Smooth muscle cell (in vitro differentiated cells): ENCODE measurements around the gene ALB. TPM values are rescaled to one million over a fixed set of nuclear protein-coding genes. Genes with fewer than 3 reads are reported as not detected.
A peak's percentile ranks its signal among the peaks of the same experiment; 100 is the strongest.

ENCODE experiments used
- DNase-seq: peaks from one replicate; lab custom pipeline; 2025; ENCODE audit not compliant: unreplicated experiment; lab: John Stamatoyannopoulos, UW
- H2AFZ ChIP-seq: fragments of 200-600 bp; sonication (generic); 2 replicates; pipeline ENCODE4 v1.6.0; 2016; ENCODE audit warnings: antibody characterized with exemption, low read depth, mild to moderate bottlenecking
- H3F3A ChIP-seq: fragments of 200-600 bp; sonication (generic); 2 replicates; pipeline ENCODE4 v1.6.0; 2017; ENCODE audit warnings: antibody characterized with exemption, low read depth
- H3K27ac ChIP-seq: fragments of 200-600 bp; sonication (generic); 2 replicates; pipeline ENCODE4 v1.5.1; 2016; ENCODE audit warnings: low read depth, mild to moderate bottlenecking
- H3K27me3 ChIP-seq: fragments of 200-600 bp; sonication (generic); 2 replicates; pipeline ENCODE4 v1.6.1; 2016; ENCODE audit warnings: low read depth, mild to moderate bottlenecking
- H3K36me3 ChIP-seq: fragments of 200-600 bp; sonication (generic); 2 replicates; pipeline ENCODE4 v1.5.1; 2016; ENCODE audit warnings: low read depth
- H3K4me1 ChIP-seq: fragments of 200-600 bp; sonication (generic); 2 replicates; pipeline ENCODE4 v1.5.1; 2016; ENCODE audit warnings: low read depth
- H3K4me2 ChIP-seq: fragments of 200-600 bp; sonication (generic); 2 replicates; pipeline ENCODE4 v1.6.0; 2016; ENCODE audit warnings: mild to moderate bottlenecking
- H3K4me3 ChIP-seq: fragments of 200-600 bp; sonication (generic); 2 replicates; pipeline ENCODE4 v1.5.1; 2016; ENCODE audit warnings: mild to moderate bottlenecking
- H3K79me2 ChIP-seq: fragments of 200-600 bp; sonication (generic); 2 replicates; pipeline ENCODE4 v1.6.0; 2016; ENCODE audit warnings: low read depth, mild to moderate bottlenecking
- H3K9ac ChIP-seq: fragments of 200-600 bp; sonication (generic); 2 replicates; pipeline ENCODE4 v1.6.0; 2016; ENCODE audit warnings: low read depth
- H3K9me3 ChIP-seq: fragments of 200-600 bp; sonication (generic); replicated peaks from 2 replicates; pipeline ENCODE4 v1.5.1; 2016; ENCODE audit warnings: low read depth
- H4K20me1 ChIP-seq: fragments of 200-600 bp; sonication (generic); 2 replicates; pipeline ENCODE4 v1.6.0; 2016; ENCODE audit warnings: low read depth
- WGBS: methylation state at CpG from one replicate; pipeline ENCODE4 v1.1.7; 2016; ENCODE audit warnings: low lambda C conversion rate; 5-methylcytosine and 5-hydroxymethylcytosine counted together
- polyA plus RNA-seq: library from polyadenylated mRNA; unstranded; fragments of >200 nt; fragmentation: Nextera tagmentation; extraction: Ambion mirVana; gene quantifications from 2 replicates; pipeline ENCODE4 v1.2.1, GENCODE V29; 2016
- total RNA-seq: library from RNA; depleted of rRNA; stranded (reverse); fragments of >200 nt; gene quantifications from 2 replicates; pipeline ENCODE4 v1.2.3, GENCODE V29; 2014
- TF ChIP-seq, protein P1 (sequence below): fragments of 200-600 bp; sonication (generic); IDR thresholded peaks from 2 replicates; pipeline ENCODE4 v1.5.1; 2017; ENCODE audit warnings: borderline replicate concordance, mild to moderate bottlenecking, antibody characterized with exemption; ENCODE audit not compliant: insufficient read depth, poor library complexity, severe bottlenecking

ALB gene
- total and polyA plus RNA-seq, 2 experiments from 2014 or later: 0.85 to 4.8 TPM

DNA sequence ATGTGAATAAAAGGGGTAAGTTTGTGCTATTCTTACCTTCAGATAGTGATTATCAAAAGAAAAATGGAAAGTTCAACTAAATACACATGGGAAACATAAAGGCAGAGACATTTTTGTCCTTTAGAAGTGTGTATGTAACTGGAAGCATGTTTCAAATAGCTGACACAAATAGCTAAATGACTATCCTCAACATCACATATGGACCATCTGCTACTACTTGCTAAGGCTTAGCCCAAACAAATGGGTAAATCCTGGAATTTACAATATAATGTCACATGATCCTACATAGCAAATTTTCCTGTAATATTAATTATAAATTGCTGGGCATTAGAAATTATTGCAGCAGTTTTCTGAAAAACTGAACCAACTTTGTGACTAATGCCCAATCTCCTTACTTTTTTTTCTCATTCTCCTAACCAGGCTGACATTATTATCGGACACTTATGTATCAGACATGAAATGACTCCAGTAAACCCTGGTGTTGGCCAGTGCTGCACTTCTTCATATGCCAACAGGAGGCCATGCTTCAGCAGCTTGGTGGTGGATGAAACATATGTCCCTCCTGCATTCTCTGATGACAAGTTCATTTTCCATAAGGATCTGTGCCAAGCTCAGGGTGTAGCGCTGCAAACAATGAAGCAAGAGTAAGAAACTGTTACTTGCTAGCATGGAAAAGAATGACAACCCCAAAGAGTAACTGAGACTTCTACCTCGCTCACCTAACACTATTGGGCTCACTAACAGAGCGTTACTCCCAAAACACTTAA, 48.1 kb downstream of the ALB start:
- H3K36me3 ChIP-seq: no peaks in the 10 kb centered on the region
- 89% methylated on average over 4 of the region's 4 CpGs for WGBS
- H3K4me1 ChIP-seq: peaks cover 16% of the 10 kb centered on the region
- H3K9me3 ChIP-seq: no peaks in the 10 kb centered on the region
- H3K4me3 ChIP-seq: no peak overlapping the region
- H3K27ac ChIP-seq: no peak overlapping the region
- H4K20me1 ChIP-seq: no peaks in the 10 kb centered on the region
- H3K27me3 ChIP-seq: no peaks in the 10 kb centered on the region
- TF ChIP-seq, protein P1, sequence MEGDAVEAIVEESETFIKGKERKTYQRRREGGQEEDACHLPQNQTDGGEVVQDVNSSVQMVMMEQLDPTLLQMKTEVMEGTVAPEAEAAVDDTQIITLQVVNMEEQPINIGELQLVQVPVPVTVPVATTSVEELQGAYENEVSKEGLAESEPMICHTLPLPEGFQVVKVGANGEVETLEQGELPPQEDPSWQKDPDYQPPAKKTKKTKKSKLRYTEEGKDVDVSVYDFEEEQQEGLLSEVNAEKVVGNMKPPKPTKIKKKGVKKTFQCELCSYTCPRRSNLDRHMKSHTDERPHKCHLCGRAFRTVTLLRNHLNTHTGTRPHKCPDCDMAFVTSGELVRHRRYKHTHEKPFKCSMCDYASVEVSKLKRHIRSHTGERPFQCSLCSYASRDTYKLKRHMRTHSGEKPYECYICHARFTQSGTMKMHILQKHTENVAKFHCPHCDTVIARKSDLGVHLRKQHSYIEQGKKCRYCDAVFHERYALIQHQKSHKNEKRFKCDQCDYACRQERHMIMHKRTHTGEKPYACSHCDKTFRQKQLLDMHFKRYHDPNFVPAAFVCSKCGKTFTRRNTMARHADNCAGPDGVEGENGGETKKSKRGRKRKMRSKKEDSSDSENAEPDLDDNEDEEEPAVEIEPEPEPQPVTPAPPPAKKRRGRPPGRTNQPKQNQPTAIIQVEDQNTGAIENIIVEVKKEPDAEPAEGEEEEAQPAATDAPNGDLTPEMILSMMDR: no peak
- DNase-seq: no peak
- no peak overlapping the region for H3K9ac ChIP-seq
- H3K79me2 ChIP-seq: no peaks in the 10 kb centered on the region
- no peak overlapping the region for H3K4me2 ChIP-seq
- H2AFZ ChIP-seq: peak overlapping the region; percentile 3
- H3F3A ChIP-seq: peaks cover 4% of the 10 kb centered on the region

DNA sequence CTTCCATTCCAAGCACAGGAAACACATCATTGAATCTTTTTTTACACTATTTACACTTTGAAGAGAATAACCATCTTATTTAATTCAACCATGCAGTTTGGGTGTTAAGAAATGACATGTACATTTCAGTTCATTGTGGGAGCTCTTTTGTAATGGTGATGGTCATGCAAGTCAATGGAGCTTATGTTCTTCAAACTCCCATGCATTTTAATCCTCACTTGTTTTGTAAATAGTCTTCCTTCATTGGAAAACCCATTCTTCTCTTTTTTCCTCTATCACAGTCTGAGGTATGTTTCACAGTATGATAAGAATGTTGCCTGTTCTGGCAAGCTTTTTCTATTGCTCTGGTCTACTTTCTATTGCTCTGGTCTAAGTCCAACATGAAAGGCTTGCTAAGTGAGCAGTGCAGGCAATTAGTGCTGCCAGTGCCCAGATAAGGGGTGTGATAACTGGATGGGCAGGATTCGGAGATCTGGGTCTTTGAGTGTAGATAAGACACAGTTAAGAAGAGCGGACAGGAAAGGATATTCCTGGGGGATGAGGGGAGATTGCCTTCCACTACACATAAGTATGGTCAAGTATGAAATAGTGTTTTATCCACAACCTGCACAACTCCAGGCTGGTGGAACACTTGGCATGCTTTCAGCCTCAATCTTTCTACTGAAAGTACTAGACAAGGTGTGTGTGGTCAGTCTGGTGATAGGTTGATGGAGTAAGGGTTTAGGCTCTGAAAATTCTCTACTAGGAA, 49.0 kb downstream of the ALB start:
- Histone ChIP-seq H3K27me3 (no peaks in the 10 kb centered on the region), H3K27ac (no peak overlapping the region), H3K4me2 (no peak overlapping the region), H3K79me2 (no peaks in the 10 kb centered on the region), H4K20me1 (no peaks in the 10 kb centered on the region), H3F3A (peaks cover 4% of the 10 kb centered on the region), H3K36me3 (no peaks in the 10 kb centered on the region), H3K9ac (no peak overlapping the region), H2AFZ (no peak overlapping the region), H3K9me3 (no peaks in the 10 kb centered on the region), H3K4me1 (peaks cover 16% of the 10 kb centered on the region), H3K4me3 (no peak overlapping the region)
- 26% methylated on average over 2 of the region's 2 CpGs for WGBS
- DNase-seq: no peak
- TF ChIP-seq, protein P1: no peak

DNA sequence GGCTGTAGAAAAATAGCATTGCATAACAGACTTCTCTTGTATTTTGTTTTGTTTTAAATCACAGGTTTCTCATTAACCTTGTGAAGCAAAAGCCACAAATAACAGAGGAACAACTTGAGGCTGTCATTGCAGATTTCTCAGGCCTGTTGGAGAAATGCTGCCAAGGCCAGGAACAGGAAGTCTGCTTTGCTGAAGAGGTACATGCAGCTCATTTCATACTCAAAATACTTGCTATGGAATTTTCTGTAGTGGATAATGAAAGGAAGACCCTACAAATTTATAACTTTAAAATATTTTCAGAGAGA, 49.6 kb downstream of the ALB start:
- TF ChIP-seq, protein P1: no peak
- H3F3A ChIP-seq: peaks cover 4% of the 10 kb centered on the region
- DNase-seq: no peak
- H3K9me3 ChIP-seq: no peaks in the 10 kb centered on the region
- no peaks in the 10 kb centered on the region for H4K20me1 ChIP-seq
- no peaks in the 10 kb centered on the region for H3K27me3 ChIP-seq
- peaks cover 16% of the 10 kb centered on the region for H3K4me1 ChIP-seq
- H2AFZ ChIP-seq: no peak overlapping the region
- H3K36me3 ChIP-seq: no peaks in the 10 kb centered on the region
- H3K9ac ChIP-seq: no peak overlapping the region
- H3K79me2 ChIP-seq: no peaks in the 10 kb centered on the region
- no peak overlapping the region for H3K4me2 ChIP-seq
- H3K4me3 ChIP-seq: no peak overlapping the region
- H3K27ac ChIP-seq: no peak overlapping the region

DNA sequence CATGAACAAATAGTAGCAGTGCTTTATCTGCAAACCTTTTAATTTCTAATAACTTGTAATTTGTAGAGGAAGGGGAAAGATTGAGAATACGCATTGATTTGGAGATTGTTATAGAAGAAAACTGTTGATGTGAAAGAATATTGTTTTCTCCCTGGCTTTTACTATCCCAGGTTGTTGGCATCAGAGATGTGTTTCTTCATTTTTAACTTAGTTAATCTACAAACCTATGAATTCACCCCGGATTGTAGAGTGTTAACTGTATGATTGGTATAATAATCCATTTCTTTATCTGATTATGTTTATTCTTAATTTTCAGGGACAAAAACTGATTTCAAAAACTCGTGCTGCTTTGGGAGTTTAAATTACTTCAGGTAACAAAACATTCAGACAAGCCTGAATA, 50.8 kb downstream of the ALB start:
- H3F3A ChIP-seq: peaks cover 4% of the 10 kb centered on the region
- H3K4me1 ChIP-seq: peaks cover 15% of the 10 kb centered on the region
- no peaks in the 10 kb centered on the region for H3K79me2 ChIP-seq
- no peak overlapping the region for H3K4me2 ChIP-seq
- no peaks in the 10 kb centered on the region for H3K9me3 ChIP-seq
- H3K27ac ChIP-seq: no peak overlapping the region
- no peak overlapping the region for H2AFZ ChIP-seq
- TF ChIP-seq, protein P1: no peak
- no peak overlapping the region for H3K9ac ChIP-seq
- H3K27me3 ChIP-seq: no peaks in the 10 kb centered on the region
- H4K20me1 ChIP-seq: no peaks in the 10 kb centered on the region
- no peak for DNase-seq
- 93% methylated on average over 3 of the region's 3 CpGs for WGBS
- no peaks in the 10 kb centered on the region for H3K36me3 ChIP-seq
- H3K4me3 ChIP-seq: no peak overlapping the region
